ENCODE measurements around the gene JMJD8.

The JMJD8 gene

GRCh38 chr16:640614-641013, 43.5 kb downstream of the JMJD8 start:
- no peak for DNase-seq (ENCODE audit: low read depth, low spot score)

- no peak for DNase-seq (ENCODE audit: low read depth, low spot score)
These were observed 45.3 kb downstream of the JMJD8 start for GRCh38 chr16:638836-639235.

GRCh38 chr16:638034-638543, 46.0 kb downstream of the JMJD8 start:
- no peak for DNase-seq (ENCODE audit: low read depth, low spot score)

GRCh38 chr16:637081-638018, 46.8 kb downstream of the JMJD8 start:
- DNase-seq (ENCODE audit: low read depth, low spot score) = peak; percentile 37

- peak; percentile 97 for DNase-seq (ENCODE audit: low read depth, low spot score)
These were observed 47.7 kb downstream of the JMJD8 start, which contains the start of gene METTL26 for GRCh38 chr16:636206-637080. Gene METTL26, minus strand, starts transcription at chr16:636305. Its CDS starts 15 bp downstream, at chr16:636290.

- no peak for DNase-seq (ENCODE audit: low read depth, low spot score)
These were observed 48.4 kb downstream of the JMJD8 start for GRCh38 chr16:635573-636205.

- DNase-seq (ENCODE audit: low read depth, low spot score) = no peak
These were observed 49.1 kb downstream of the JMJD8 start for GRCh38 chr16:634996-635395.

GRCh38 chr16:634051-634670, 50.0 kb downstream of the JMJD8 start:
- no peak for DNase-seq (ENCODE audit: low read depth, low spot score)

- DNase-seq (ENCODE audit: low read depth, low spot score) = no peak
These were observed 50.6 kb downstream of the JMJD8 start for GRCh38 chr16:633336-634050.

- DNase-seq (ENCODE audit: low read depth, low spot score) = no peak
These were observed 51.4 kb downstream of the JMJD8 start for GRCh38 chr16:632486-633335.

GRCh38 chr16:631808-632358, 52.3 kb downstream of the JMJD8 start:
- DNase-seq (ENCODE audit: low read depth, low spot score) = no peak

Data from astrocyte of the hippocampus (primary cell).